ENCODE measurements around the gene TMEM43.

Gene TMEM43

GRCh38 chr3:14151471-14152083, 26.7 kb downstream of the TMEM43 start:
- no peak for DNase-seq (ENCODE audit: low read depth in 2 of 2)

GRCh38 chr3:14152233-14152962, 27.5 kb downstream of the TMEM43 start:
- DNase-seq (ENCODE audit: low read depth in 2 of 2), result no peak

- no peak for DNase-seq (ENCODE audit: low read depth in 2 of 2)
Measured at GRCh38 chr3:14152963-14153355, 28.1 kb downstream of the TMEM43 start.

DNA sequence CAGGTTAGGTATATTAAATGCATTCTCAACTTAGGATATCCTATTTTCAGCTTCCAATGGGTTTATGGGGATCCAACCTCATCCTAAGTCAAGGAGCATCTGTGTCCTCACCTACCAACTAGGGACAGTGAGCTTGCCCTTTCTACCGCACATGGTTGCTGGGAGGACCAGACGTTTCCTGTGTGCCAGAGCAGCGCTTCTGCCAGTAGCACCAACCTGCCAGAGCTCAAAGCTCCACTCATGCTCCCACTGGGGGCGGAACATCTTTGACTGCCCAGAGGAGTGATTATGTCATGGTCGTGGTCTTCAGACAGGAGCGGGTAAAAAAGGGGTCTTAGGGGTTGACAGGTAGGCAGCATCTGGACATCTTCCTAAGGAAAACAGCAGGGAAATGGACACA, 28.8 kb downstream of the TMEM43 start:
- DNase-seq (ENCODE audit: low read depth in 2 of 2), result no peak

- DNase-seq (ENCODE audit: low read depth in 2 of 2), result no peak
Measured at GRCh38 chr3:14154276-14154675, 29.4 kb downstream of the TMEM43 start.

DNA sequence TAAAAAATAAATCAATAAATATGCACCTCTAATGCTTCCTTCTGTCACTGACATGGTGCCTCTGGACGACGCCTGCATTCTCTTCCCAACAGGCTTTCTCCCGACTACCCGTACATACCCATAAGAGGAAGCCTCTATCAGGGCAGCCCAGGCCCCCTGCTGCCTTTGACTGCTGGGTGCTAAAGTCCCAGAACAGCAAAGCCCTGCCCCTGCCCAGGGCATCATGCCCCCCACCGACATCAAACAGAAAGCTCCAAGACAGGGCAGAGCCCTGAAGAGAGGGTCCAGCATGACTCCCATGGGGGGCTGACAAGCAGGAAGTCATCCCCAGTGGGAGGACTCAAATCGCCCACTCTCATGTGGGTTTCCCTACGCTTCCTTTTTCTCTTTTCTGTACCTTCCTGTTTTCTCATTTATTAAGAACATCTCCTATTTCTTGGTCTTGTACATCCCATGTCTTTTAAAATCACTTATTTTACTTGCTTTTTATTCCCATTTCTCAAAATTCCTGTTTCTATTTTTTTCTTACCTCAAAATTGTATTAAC, 30.1 kb downstream of the TMEM43 start:
- no peak for DNase-seq (ENCODE audit: low read depth in 2 of 2)

DNA sequence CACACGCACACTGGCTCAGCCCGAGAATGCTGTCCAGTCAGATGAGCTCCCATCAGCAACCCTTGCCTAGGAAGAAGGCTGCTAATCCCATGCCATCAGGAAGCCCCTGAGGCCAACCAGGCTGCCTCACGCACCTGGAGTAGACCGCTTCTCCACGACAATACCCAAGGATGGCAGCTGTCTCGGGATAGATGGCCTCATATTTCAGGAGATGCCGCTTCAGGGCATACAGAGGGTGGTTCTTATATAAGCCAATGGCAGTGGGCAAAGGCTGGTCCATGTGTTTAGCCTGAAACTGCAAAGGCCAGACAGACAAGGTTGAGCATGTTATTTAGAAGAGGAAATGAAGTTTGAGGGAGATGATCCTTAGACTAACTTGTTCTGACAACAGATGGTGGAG, 31.3 kb downstream of the TMEM43 start:
- no peak for DNase-seq (ENCODE audit: low read depth in 2 of 2)

DNA sequence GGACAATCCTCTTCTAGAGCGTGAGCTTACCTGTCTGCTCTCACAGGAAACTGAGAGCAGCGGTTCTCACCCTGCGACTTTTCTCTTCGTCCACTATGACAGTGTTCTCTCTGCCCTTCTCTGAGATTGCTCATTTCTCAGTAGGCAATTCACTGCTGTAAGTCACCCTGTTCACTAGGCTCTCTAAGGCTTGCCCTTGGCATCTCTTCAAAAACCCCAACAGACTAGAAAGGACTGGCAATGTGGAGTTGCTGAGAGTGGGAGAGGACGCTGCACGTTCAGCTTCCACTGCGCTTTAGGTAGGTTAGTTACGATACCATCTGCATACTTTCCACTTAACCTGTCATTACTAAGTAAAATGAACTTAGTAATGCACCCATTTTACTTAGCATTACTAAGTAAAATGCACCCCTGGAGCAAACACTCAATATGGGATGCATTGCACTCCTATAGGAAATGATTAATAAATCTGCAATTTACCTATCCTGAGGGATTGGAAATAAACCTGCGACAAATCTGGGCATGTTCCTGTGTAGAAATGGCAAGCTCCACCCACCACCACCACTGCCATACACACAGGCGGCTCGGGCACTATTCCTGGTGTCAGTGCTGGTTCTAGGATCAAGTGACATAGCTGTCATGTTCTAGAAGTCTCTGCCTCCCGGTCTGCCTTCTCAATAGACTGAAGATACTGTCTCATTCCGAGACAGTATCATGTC, 32.1 kb downstream of the TMEM43 start:
- no peak for DNase-seq (ENCODE audit: low read depth in 2 of 2)

GRCh38 chr3:14157951-14158350, 33.1 kb downstream of the TMEM43 start:
- no peak for DNase-seq (ENCODE audit: low read depth in 2 of 2)

GRCh38 chr3:14158370-14158769, 33.5 kb downstream of the TMEM43 start:
- DNase-seq (ENCODE audit: low read depth in 2 of 2), result no peak

DNA sequence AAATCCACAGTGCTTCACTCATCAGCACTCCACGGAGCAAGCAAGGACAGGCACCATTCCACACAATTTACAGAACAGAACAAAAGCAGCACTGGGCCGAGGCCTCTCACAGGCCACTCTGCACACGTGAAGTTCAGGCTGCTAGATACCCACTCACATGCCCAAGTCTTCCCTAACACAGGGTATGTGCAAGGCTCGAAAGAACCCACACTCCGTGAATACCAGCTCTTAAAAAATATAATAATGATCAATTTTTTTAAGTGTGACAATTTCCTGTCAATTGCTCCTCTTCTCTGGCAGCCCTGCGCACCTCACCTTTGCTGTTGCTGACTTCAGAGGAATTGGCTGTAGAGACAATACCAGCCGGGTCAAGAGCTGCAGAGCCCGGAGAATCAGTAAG, 34.6 kb downstream of the TMEM43 start:
- DNase-seq (ENCODE audit: low read depth in 2 of 2), result no peak

DNA sequence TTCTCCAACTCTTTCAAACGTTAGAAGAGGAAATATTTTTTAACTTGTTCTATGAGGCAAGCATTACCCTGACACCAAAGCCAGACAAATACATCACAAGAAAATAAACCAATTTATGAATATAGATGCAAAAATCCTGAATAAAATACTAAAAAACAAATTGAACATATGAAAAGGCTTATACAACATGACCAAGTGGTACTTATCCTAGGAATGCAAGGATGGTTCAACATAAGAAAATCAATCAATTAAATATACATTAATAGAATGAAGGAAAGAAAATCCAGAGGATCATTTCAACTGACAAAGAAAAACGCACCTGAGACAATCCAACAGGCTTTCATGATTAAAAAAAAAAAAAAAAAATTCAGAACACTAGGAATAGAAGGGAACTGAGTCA, 36.4 kb downstream of the TMEM43 start:
- DNase-seq (ENCODE audit: low read depth in 2 of 2), result no peak

- DNase-seq (ENCODE audit: low read depth in 2 of 2), result no peak
Measured at GRCh38 chr3:14162178-14162577, 37.3 kb downstream of the TMEM43 start.

GRCh38 chr3:14166877-14167603, 42.2 kb downstream of the TMEM43 start:
- DNase-seq (ENCODE audit: low read depth in 2 of 2), result no peak

GRCh38 chr3:14169435-14169834, 44.6 kb downstream of the TMEM43 start:
- DNase-seq (ENCODE audit: low read depth in 2 of 2), result no peak

GRCh38 chr3:14169871-14170270, 45.0 kb downstream of the TMEM43 start:
- no peak for DNase-seq (ENCODE audit: low read depth in 2 of 2)

GRCh38 chr3:14170531-14171159, 45.8 kb downstream of the TMEM43 start:
- no peak for DNase-seq (ENCODE audit: low read depth in 2 of 2)

GRCh38 chr3:14172496-14172895, 47.6 kb downstream of the TMEM43 start:
- DNase-seq (ENCODE audit: low read depth in 2 of 2), result no peak

GRCh38 chr3:14174483-14174882, 49.6 kb downstream of the TMEM43 start:
- DNase-seq (ENCODE audit: low read depth in 2 of 2), result no peak

DNA sequence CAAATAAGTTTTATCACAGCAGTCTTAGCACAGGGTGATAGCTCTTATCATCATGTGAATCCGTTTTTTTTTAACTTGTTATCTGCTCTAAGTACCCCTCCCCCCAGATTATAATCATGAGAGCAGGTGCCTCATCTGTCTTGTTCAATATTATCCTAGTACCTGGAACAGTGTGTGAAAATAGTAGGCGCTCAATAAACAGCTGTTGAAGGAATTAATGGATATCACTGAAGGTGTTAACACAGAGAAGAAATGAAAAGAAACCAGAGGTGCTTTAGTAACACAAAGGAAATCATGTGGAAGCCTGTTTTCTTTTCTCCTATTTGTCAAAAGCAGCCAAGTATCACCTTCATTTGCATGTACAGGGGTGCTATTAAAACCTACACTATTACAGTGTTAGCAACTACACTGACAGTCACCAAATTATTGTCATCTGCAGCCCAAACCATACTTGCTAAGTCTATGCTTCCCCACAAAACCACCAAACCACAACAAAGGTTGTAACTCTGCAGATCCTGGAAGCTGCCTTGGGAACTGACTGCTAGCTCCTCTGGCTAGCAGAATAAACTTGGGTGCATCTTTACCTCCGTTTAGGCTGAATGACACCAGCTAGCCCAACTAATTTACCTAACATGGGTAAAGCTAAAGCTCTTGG, 50.7 kb downstream of the TMEM43 start:
- peak in 1 of 2 donors; percentile 10 for DNase-seq (ENCODE audit: low read depth in 2 of 2)
